NCI-H748 treated with DMSO at 0.1 percent for 48 hours (cell line): ENCODE results near the gene MCM9.
A peak's percentile ranks its signal among the peaks of the same experiment; 100 is the strongest.

Source experiments
- DNase-seq: peaks from one replicate; lab custom pipeline; 2025; lab: John Stamatoyannopoulos, UW

The MCM9 gene

GRCh38 chr6:118932421-118932820 lies 2.5 kb downstream of the MCM9 start:
- no peak for DNase-seq

GRCh38 chr6:118931436-118931835 lies 3.5 kb downstream of the MCM9 start:
- no peak for DNase-seq

- DNase-seq, result no peak
Observed at GRCh38 chr6:118930680-118931079, 4.3 kb downstream of the MCM9 start.

DNA sequence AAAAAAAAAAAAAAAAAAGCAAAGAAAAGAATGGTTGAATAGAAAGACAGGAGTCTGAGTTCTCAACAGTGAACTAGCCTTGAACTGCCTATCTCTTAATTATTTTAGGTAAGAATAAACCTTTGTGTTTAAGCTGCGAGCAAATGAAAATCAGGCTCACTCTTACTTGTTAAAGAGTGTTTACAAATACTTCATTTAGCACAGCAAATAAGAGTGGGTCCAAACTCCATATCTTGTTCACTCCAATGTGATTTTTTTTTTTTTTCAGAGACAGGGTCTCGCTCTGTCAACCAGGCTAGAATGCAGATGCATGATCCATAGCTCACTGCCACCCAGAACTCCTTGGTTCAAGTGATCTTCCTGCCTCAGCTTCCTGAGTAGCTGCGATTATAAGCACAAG lies 11.9 kb downstream of the MCM9 start:
- DNase-seq, result no peak

GRCh38 chr6:118921084-118921483 lies 13.9 kb downstream of the MCM9 start:
- DNase-seq, result no peak

DNA sequence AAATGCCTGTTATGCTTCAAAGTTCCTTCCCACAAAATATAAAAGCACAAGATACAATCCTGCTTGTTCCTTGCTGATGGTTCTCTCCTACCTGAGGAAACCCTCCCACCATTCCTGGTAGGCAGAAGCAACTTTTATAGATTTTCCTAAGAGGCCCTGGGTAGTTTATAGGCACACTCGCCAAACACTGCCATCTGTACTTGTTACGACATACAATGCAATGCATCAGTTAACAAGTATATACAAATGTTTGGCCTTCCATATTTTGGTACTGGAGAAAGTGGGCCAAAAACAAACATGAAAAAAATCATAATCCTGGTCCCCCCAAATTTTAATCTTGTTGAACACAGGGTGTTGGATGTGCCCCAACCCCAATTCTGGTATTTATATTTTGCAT lies 16.6 kb downstream of the MCM9 start:
- DNase-seq, result no peak

- DNase-seq, result peak; percentile 43
Observed at GRCh38 chr6:118917546-118918328, 17.2 kb downstream of the MCM9 start.

- DNase-seq, result no peak
Observed at GRCh38 chr6:118914598-118914997, 20.4 kb downstream of the MCM9 start.

DNA sequence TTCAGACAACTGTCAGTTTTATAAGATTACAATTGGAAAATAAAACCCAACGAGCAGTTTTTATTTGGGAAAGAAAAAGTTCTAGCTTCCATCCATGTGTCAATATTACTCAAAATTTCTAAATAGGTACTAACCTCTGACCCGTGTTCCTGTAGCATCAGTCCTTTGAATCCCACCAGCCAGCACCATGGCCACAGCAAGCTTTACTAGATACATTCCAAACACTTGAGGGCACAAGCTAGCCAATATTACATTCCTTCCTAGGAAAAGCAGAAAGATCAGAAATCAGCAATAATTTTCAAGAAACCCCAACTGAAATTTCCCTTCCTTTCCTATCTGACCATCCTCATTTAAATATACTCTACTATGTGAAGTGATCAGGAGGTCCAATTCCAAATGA lies 21.8 kb downstream of the MCM9 start:
- no peak for DNase-seq

GRCh38 chr6:118912646-118913045 lies 22.3 kb downstream of the MCM9 start:
- DNase-seq, result peak; percentile 24

GRCh38 chr6:118908441-118908840 lies 26.5 kb downstream of the MCM9 start:
- no peak for DNase-seq

DNA sequence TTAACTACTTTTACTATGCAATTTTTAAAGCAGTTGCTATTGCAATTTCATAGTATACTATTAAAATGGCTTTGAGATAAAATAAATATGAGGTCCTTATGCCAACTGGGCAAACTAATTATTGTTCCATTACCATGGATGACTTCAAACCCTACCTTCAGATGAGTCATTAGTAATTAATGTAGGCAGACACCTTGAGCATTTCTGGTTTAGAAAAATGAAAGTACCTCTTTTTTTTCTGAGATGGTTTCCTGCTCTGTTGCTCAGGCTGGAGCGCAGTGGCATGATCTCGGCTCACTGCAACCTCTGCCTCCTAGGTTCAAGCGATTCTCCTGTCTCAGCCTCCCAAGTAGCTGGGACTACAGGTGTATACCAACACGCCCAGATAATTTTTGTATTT lies 29.1 kb downstream of the MCM9 start:
- no peak for DNase-seq

DNA sequence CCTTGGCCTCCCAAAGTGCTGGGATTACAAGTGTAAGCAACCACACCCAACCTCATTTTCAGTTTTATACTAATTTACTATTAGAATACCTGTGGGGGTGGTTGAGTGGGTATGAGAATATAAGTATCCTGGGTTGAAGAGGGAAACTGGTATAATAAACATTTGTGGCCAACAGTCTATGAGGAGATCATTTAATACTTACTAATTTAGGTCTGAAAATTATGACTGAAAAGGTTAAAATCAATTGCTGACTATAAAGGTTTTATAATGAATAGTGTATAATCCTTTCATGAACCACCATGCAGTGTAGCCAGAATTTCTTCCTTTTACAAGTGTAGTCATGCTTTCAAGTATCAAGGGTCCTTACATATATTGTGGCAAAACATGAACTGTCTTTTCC lies 29.9 kb downstream of the MCM9 start:
- DNase-seq, result no peak

DNA sequence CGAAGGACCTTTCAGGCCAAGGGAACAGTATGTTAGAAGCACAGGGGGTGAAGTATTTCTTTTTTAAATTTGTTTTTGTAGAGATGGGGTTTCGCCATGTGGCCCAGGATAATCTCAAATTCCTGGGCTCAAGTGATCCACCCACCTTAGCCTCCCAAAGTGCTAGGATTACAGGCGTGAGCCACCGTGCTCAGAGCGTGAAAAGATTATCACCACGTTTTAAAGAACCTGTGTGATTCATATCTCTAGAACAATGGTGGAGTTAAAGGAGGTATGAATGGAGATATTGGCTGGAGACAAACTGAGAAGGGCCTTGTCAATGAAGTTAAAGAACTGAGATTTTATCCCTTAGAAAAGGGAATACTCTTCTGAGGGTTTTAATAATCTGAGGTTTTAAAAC lies 31.3 kb downstream of the MCM9 start:
- no peak for DNase-seq

- DNase-seq, result no peak
Observed at GRCh38 chr6:118903138-118903537, 31.8 kb downstream of the MCM9 start.

DNA sequence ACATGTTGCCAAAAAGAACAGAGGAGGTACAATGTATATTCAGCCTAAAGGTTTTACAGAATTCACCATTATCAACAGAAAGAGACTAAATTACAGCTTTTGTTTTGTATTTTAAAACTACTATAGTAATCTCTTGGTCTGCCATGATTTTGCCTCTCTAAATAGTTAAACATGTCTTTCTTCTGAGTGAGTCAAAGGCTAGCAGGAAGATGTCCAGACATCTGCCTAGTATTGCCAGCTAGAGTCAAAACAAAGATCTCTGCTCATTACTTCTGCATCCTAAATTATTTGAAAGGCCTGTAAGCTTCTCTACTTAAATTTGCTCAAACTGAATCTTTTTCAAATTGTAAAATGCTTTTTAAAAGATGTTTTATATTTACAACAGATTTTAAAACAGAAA lies 32.2 kb downstream of the MCM9 start:
- no peak for DNase-seq

GRCh38 chr6:118899948-118900347 lies 35.0 kb downstream of the MCM9 start:
- no peak for DNase-seq

GRCh38 chr6:118897386-118897785 lies 37.6 kb downstream of the MCM9 start:
- no peak for DNase-seq

DNA sequence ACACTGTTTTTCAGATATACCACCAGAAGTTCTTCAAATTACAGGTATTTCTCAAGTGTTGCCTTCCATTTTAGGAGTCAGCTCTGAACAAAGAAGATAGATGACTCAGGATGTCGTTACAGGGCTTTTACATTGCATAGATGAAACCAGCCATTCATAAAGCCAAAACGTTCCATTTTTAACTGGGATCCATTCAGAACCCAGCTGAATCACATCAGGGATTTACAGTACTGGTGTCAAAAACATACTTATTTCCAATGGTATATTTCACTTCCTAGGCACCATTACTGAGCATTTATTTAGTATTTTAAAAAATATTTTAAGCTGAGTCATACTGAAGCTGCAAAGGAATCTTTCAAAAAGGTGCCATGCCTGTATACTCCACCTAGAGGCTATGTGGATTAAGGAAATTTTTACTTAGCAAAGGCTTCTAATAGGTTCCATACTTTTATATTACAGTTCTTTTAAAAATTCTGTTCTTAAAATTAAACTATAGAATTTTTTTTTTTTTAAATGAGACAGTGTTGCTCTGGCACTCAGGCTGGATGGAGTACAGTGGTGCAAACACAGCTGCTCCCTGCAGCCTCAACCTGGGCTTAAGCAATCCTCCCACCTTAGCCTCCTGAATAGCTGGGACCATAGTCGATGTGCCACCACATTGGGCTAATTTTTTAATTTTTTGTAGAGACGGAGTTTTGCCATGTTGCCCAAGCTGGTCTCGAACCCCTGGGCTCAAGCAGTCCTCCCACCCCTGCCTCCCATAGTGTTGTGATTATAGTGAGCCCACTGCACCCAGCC lies 38.4 kb downstream of the MCM9 start:
- peak; percentile 13 for DNase-seq

DNA sequence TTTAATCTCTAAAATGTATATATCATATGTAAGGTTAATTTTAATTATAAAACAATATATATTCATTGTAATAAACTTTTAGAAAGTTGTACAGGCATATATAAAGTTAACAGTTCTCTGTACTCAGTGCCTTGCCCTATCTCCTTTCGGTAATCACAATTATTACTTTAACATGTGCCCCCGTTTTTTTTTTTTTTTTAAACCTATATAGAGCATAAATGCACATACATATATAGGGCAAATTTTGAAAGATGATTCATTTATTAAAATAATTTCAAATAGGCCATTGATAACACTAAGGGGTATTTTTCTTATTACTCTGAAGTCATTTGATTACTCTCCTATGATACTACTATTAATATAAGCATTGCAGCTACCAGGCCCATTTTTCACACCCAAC lies 39.1 kb downstream of the MCM9 start:
- no peak for DNase-seq

GRCh38 chr6:118895261-118895560 lies 39.7 kb downstream of the MCM9 start:
- no peak for DNase-seq

DNA sequence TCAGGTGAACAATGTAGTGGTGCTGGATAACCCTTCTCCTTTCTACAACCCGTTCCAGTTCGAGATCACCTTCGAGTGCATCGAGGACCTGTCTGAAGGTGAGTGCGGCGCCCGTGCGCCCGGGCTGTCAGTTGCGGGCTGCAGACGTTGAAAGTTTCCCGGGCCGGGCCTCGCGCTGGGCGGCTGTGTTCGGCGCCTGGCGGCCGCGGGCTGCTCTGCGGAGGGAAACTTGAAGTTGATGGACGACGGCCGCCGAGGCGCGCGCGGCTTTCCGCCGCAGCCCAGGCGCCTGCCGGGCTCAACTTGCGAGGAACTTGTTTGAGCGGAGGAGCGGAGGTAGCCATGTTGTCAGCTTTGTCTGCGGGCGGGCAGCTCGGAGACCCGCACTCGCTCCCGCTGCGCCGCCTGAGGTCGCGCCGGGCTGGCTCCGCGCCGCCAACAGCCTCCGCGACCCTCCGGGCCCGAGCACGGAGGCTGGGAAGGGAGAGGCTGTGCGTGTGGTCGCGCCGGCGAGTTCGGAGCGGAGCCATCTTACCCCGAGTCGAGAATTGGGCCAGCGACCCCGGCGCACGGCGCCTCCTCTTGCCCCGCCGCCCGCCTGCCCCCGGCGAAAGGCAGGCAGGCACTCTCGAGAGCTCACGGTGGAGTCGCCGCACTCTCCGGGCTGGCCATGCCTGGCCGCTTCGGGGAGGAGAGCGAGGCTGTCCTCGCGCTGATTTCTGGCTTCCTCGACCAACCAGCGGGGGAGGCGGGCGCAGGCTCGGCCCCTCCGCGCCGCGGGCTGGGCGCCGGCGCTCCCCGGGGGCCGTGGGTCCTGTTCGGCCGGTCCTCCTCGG lies 40.3 kb downstream of the MCM9 start:
- peak; percentile 11 for DNase-seq
